K562 (cell line): Measurements from ENCODE around the gene CASP2. TPM values are rescaled to one million over a fixed set of nuclear protein-coding genes. Genes with fewer than 3 reads are reported as not detected.

Source experiments
- BMI1 ChIP-seq: fragments of 150-350 bp; IDR thresholded peaks from 2 replicates; pipeline ENCODE4 v1.6.1; 2014; ENCODE audit warnings: low read length
- IRF2 ChIP-seq: sonication (generic); formaldehyde crosslinking; IDR thresholded peaks from 2 replicates; pipeline ENCODE4 v1.8.1; 2022; ENCODE audit warnings: mild to moderate bottlenecking, missing genetic modification reagents
- KAT8 ChIP-seq: fragments of 450-650 bp; IDR thresholded peaks from 2 replicates; pipeline ENCODE4 v1.6.1; 2016; ENCODE audit warnings: low read depth, mild to moderate bottlenecking
- NCOA2 ChIP-seq, 2 experiments: fragments of 450-650 bp; IDR thresholded peaks; 2 replicates each; pipeline ENCODE4 v1.6.1; 2018; ENCODE audit warnings: mild to moderate bottlenecking in 2 of 2, moderate library complexity in 1 of 2; ENCODE audit not compliant: partially characterized antibody in 2 of 2
- NONO ChIP-seq, 2 experiments: fragments of 200-400 bp in 1 of 2; fragments of 450-650 bp in 1 of 2; formaldehyde crosslinking in 1 of 2; IDR thresholded peaks; 2 replicates each; pipeline ENCODE4 v1.6.1; 2017; ENCODE audit warnings: low read depth in 2 of 2, mild to moderate bottlenecking in 2 of 2, moderate library complexity in 2 of 2, low read length in 1 of 2
- RAD21 ChIP-seq, 2 experiments: fragments of 250-450 bp in 1 of 2; fragments of 450-650 bp in 1 of 2; sonication (Bioruptor Pico) in 1 of 2; formaldehyde crosslinking in 1 of 2; IDR thresholded peaks in 1 of 2; conservative IDR thresholded peaks in 1 of 2; 2 replicates each; pipeline versions ENCODE4 v1.4.0 to v1.8.0; 2020 to 2022; ENCODE audit warnings: mild to moderate bottlenecking in 2 of 2, moderate library complexity in 1 of 2
- RFX5 ChIP-seq: IDR thresholded peaks from 2 replicates; pipeline ENCODE4 v1.6.1; 2011; ENCODE audit warnings: low read depth, mild to moderate bottlenecking, improper control_type of control experiment, low read length
- RFX7 ChIP-seq: fragments of 250-450 bp; sonication (Bioruptor Pico); IDR thresholded peaks from 2 replicates; pipeline ENCODE4 v1.5.1; 2021; ENCODE audit warnings: mild to moderate bottlenecking
- TCF7 ChIP-seq: sonication (generic); IDR thresholded peaks from 2 replicates; pipeline ENCODE4 v1.6.1; 2016; ENCODE audit warnings: antibody characterized with exemption, borderline replicate concordance
- U2AF2 ChIP-seq: fragments of 200-400 bp; formaldehyde crosslinking; optimal IDR thresholded peaks from 2 replicates; pipeline ENCODE3; 2017; ENCODE audit warnings: low read depth, mild to moderate bottlenecking, low read length
- ZEB2 ChIP-seq: fragments of 450-650 bp; IDR thresholded peaks from 2 replicates; pipeline ENCODE4 v1.6.1; 2016
- polyA plus RNA-seq, 8 experiments: library from polyadenylated mRNA; depleted of rRNA in 4 of 8; stranded (reverse) in 5 of 8; unstranded in 3 of 8; fragments of >200 nt; fragmentation: Nextera tagmentation in 2 of 8; fragmentation: Illumina TruSeq in 1 of 8; extraction: Ambion mirVana in 2 of 8; extraction: Trizol in 1 of 8; gene quantifications; 2 replicates each; pipeline versions ENCODE4 v1.2.1 to v1.2.3, GENCODE V29; 2011 to 2014; ENCODE audit warnings: inconsistent platforms in 1 of 8, missing spikeins in 1 of 8
- total RNA-seq, 7 experiments: library from RNA; depleted of rRNA in 6 of 7; stranded (reverse); fragments of >200 nt in 6 of 7; fragmentation: Illumina TruSeq in 2 of 7; extraction: Trizol in 2 of 7; gene quantifications; 2 replicates each; pipeline versions ENCODE4 v1.2.1 to v1.2.3, GENCODE V29; 2011 to 2021; ENCODE audit warnings: low replicate concordance in 1 of 7
- TF ChIP-seq, protein P1 (sequence below), 3 experiments: IDR thresholded peaks in 2 of 3; conservative IDR thresholded peaks in 1 of 3; 2 replicates each; pipeline ENCODE4 v1.5.1; 2011 to 2012; ENCODE audit warnings: low read length in 3 of 3, mild to moderate bottlenecking in 3 of 3, control low read depth in 2 of 3, improper control_type of control experiment in 1 of 3, inconsistent platforms in 1 of 3, low read depth in 1 of 3, mixed read lengths in 1 of 3, moderate library complexity in 1 of 3; ENCODE audit not compliant: insufficient read depth in 2 of 3
- TF ChIP-seq, protein P2 (sequence below), 2 experiments: fragments of 450-650 bp; formaldehyde crosslinking in 1 of 2; IDR thresholded peaks; 2 replicates each; pipeline versions ENCODE4 v1.4.0 to v1.6.1; 2014 to 2020; ENCODE audit warnings: mild to moderate bottlenecking in 2 of 2, borderline replicate concordance in 1 of 2, low read depth in 1 of 2
- TF ChIP-seq, protein P3 (sequence below), 3 experiments: fragments of 200-800 bp in 1 of 3; sonication (Bioruptor generic) in 1 of 3; sonication (generic) in 1 of 3; formaldehyde crosslinking in 1 of 3; IDR thresholded peaks; 2 replicates each; pipeline versions ENCODE4 v1.6.1 to v1.8.0; 2016 to 2022; ENCODE audit warnings: mild to moderate bottlenecking in 2 of 3, missing compliant biosample characterization in 2 of 3, missing genetic modification characterization in 2 of 3, missing genetic modification reagents in 1 of 3

The CASP2 gene
- total and polyA plus RNA-seq, 9 of the 15 experiments (the other 6 are each of a cell fraction or from before 2014, with no cell fraction given): 18.8 to 64.9 (median 24.1) TPM

DNA sequence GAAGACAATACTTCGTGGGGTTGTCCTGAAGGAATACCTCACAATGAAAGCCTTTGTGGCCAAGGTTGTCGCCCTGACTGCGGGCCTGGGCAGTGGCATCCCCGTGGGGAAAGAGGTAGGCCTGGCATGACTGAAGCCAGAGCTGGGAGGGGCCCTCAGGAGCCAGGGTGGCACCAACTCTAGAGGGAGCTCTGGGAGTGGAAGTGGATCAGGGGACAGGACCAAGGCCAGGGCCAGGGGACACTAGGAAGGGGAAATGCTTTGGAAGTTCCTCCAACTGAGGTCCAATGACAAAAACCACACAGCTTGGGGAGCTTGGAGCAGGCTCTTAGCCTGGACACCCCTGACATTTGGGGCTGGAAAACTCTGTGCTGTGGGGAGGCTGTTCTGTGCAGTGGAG, 33.6 kb downstream of the CASP2 start (continued):
- TF ChIP-seq BMI1 (no peak), NONO (IDR thresholded peaks at IDR 0.05; ENCODE audit: low read depth in 2 of 2, low read length in 1 of 2) (no peak), KAT8 (no peak), RAD21 (CRISPR knock-in tag; conservative IDR thresholded peaks at IDR 0.05 in 1 of 2, IDR thresholded peaks at IDR 0.05 in 1 of 2) (peak; percentile 38 to 55), TCF7 (no peak), NCOA2 (IDR thresholded peaks at IDR 0.05; ENCODE audit: partially characterized antibody in 2 of 2) (no peak), RFX7 (CRISPR knock-in tag) (no peak), RFX5 (no peak), IRF2 (CRISPR knock-in tag) (no peak), U2AF2 (no peak), ZEB2 (no peak)
- TF ChIP-seq, protein P1, sequence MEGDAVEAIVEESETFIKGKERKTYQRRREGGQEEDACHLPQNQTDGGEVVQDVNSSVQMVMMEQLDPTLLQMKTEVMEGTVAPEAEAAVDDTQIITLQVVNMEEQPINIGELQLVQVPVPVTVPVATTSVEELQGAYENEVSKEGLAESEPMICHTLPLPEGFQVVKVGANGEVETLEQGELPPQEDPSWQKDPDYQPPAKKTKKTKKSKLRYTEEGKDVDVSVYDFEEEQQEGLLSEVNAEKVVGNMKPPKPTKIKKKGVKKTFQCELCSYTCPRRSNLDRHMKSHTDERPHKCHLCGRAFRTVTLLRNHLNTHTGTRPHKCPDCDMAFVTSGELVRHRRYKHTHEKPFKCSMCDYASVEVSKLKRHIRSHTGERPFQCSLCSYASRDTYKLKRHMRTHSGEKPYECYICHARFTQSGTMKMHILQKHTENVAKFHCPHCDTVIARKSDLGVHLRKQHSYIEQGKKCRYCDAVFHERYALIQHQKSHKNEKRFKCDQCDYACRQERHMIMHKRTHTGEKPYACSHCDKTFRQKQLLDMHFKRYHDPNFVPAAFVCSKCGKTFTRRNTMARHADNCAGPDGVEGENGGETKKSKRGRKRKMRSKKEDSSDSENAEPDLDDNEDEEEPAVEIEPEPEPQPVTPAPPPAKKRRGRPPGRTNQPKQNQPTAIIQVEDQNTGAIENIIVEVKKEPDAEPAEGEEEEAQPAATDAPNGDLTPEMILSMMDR (IDR thresholded peaks at IDR 0.05 in 2 of 3, conservative IDR thresholded peaks at IDR 0.05 in 1 of 3; ENCODE audit: insufficient read depth in 2 of 3, low read depth in 1 of 3, low read length in 3 of 3): peak; percentile 22 to 43 (median 24); a peak in 3 of 6 replicates
- TF ChIP-seq, protein P2, sequence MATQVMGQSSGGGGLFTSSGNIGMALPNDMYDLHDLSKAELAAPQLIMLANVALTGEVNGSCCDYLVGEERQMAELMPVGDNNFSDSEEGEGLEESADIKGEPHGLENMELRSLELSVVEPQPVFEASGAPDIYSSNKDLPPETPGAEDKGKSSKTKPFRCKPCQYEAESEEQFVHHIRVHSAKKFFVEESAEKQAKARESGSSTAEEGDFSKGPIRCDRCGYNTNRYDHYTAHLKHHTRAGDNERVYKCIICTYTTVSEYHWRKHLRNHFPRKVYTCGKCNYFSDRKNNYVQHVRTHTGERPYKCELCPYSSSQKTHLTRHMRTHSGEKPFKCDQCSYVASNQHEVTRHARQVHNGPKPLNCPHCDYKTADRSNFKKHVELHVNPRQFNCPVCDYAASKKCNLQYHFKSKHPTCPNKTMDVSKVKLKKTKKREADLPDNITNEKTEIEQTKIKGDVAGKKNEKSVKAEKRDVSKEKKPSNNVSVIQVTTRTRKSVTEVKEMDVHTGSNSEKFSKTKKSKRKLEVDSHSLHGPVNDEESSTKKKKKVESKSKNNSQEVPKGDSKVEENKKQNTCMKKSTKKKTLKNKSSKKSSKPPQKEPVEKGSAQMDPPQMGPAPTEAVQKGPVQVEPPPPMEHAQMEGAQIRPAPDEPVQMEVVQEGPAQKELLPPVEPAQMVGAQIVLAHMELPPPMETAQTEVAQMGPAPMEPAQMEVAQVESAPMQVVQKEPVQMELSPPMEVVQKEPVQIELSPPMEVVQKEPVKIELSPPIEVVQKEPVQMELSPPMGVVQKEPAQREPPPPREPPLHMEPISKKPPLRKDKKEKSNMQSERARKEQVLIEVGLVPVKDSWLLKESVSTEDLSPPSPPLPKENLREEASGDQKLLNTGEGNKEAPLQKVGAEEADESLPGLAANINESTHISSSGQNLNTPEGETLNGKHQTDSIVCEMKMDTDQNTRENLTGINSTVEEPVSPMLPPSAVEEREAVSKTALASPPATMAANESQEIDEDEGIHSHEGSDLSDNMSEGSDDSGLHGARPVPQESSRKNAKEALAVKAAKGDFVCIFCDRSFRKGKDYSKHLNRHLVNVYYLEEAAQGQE (IDR thresholded peaks at IDR 0.05; ENCODE audit: borderline replicate concordance): peak; percentile 81
- TF ChIP-seq, protein P2 (CRISPR knock-in tag; IDR thresholded peaks at IDR 0.05; ENCODE audit: low read depth): no peak
- TF ChIP-seq, protein P3, sequence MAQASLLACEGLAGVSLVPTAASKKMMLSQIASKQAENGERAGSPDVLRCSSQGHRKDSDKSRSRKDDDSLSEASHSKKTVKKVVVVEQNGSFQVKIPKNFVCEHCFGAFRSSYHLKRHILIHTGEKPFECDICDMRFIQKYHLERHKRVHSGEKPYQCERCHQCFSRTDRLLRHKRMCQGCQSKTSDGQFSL (CRISPR knock-in tag; IDR thresholded peaks at IDR 0.05): no peak
- TF ChIP-seq, protein P3 (tag; IDR thresholded peaks at IDR 0.05): no peak
